NT2/D1 (cell line): ENCODE measurements around the gene PLXDC2.

Source experiments
- DNase-seq: peaks from one replicate; pipeline ENCODE4 v3.0.0-alpha.2; 2011; ENCODE audit warnings: low read depth, low spot score
- H3K27me3 ChIP-seq: 2 replicates; pipeline ENCODE4 v1.6.0; 2011; ENCODE audit warnings: mild to moderate bottlenecking; ENCODE audit not compliant: insufficient read length, insufficient read depth
- H3K36me3 ChIP-seq: 2 replicates; pipeline ENCODE4 v1.6.1; 2011; ENCODE audit warnings: mild to moderate bottlenecking, low read length, mixed read lengths; ENCODE audit not compliant: insufficient read depth, insufficient read length
- H3K4me1 ChIP-seq: 2 replicates; pipeline ENCODE4 v1.5.1; 2011; ENCODE audit not compliant: insufficient read depth, insufficient read length
- H3K4me3 ChIP-seq: 2 replicates; pipeline ENCODE4 v1.5.1; 2011; ENCODE audit warnings: low read depth; ENCODE audit not compliant: insufficient read length
- H3K9ac ChIP-seq: 2 replicates; pipeline ENCODE4 v1.6.0; 2011; ENCODE audit warnings: low read depth; ENCODE audit not compliant: insufficient read length
- H3K9me3 ChIP-seq: 2 replicates; pipeline ENCODE4 v1.5.1; 2011; ENCODE audit warnings: mild to moderate bottlenecking, low read length; ENCODE audit not compliant: insufficient read depth
- SUZ12 ChIP-seq: IDR thresholded peaks from 2 replicates; pipeline ENCODE4 v1.6.1; 2011; ENCODE audit not compliant: insufficient read length, insufficient read depth; ENCODE audit errors: extremely low read depth
- YY1 ChIP-seq: IDR thresholded peaks from 2 replicates; pipeline ENCODE4 v1.6.1; 2011; ENCODE audit not compliant: insufficient read length, insufficient read depth
- ZNF274 ChIP-seq: IDR thresholded peaks from 2 replicates; pipeline ENCODE4 v1.6.1; 2011; ENCODE audit warnings: mild to moderate bottlenecking, low read depth, low read length

The PLXDC2 gene

DNA sequence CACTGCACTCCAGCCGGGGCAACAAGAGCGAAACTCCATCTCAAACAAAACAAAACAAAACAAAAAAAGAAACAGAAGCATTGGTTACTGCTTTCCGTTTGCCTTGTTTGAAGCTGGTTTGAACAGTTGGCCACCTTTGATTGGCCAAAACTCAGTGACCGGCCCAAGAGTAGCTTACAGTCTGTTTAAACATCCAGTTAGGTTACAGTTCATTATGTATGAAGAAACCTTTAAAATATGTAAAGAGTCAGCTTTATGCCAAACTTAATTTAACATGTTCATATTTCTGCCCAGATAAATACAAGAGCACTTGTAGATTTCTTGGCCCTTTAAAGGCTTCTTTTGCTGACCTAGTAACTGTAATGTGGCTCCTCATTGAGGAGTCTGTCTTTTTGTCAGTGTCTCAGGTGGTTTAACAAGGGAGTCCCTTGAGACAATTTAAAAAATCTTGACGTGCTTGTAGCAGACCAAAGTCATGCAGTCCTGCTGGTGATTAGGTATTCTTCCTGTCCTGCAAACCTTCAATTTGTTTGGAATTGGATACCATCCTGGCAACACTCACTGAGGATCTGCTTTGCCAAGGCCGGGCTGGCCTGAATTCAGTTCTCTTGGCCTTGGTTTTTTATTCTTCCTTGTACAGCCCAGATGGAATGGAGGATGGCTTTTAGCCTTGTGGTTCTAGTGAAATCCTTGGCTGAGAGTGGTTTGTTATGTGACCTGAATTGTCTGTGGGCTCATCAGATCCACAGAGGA, 128.9 kb downstream of the PLXDC2 start:
- Histone ChIP-seq H3K27me3 (no peaks in the 10 kb centered on the region), H3K4me3 (no peak overlapping the region), H3K36me3 (no peaks in the 10 kb centered on the region), H3K4me1 (no peaks in the 10 kb centered on the region), H3K9me3 (no peaks in the 10 kb centered on the region), H3K9ac (no peak overlapping the region)
- no peak for TF ChIP-seq ZNF274
- no peak for TF ChIP-seq SUZ12
- no peak for TF ChIP-seq YY1
- DNase-seq: no peak

DNA sequence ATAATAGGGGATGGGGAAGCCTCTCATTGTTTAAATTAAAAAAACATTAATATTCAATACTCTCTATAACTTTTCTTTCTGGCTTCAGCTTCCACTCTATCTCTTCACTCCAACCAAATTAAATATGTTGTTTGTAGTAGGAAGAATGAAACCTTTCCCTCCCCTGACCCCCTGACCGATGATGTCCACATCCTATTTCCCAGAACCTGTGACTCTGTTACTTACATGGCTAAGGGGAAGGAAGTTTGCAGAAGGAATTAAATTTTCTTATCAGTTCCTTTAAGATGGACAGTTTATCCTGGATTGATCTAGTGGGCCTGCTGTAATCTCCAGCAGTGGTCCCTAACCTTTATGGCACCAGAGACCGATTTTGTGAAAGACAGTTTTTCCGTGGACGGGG, 130.0 kb downstream of the PLXDC2 start:
- TF ChIP-seq YY1: no peak
- TF ChIP-seq SUZ12: no peak
- no peak for TF ChIP-seq ZNF274
- Histone ChIP-seq H3K36me3 (no peaks in the 10 kb centered on the region), H3K9ac (no peak overlapping the region), H3K9me3 (no peaks in the 10 kb centered on the region), H3K4me1 (no peaks in the 10 kb centered on the region), H3K27me3 (no peaks in the 10 kb centered on the region), H3K4me3 (no peak overlapping the region)
- DNase-seq: no peak

GRCh38 chr10:19946791-19947190, 130.6 kb downstream of the PLXDC2 start:
- Histone ChIP-seq H3K4me1 (no peaks in the 10 kb centered on the region), H3K9me3 (no peaks in the 10 kb centered on the region), H3K4me3 (no peak overlapping the region), H3K36me3 (no peaks in the 10 kb centered on the region), H3K9ac (no peak overlapping the region), H3K27me3 (no peaks in the 10 kb centered on the region)
- DNase-seq: no peak
- TF ChIP-seq YY1 (no peak), ZNF274 (no peak), SUZ12 (no peak)

- DNase-seq: no peak
- Histone ChIP-seq H3K4me1 (no peaks in the 10 kb centered on the region), H3K36me3 (no peaks in the 10 kb centered on the region), H3K27me3 (no peaks in the 10 kb centered on the region), H3K4me3 (no peak overlapping the region), H3K9ac (no peak overlapping the region), H3K9me3 (no peaks in the 10 kb centered on the region)
- TF ChIP-seq SUZ12: no peak
- no peak for TF ChIP-seq YY1
- TF ChIP-seq ZNF274: no peak
Measured at GRCh38 chr10:19947215-19947614, 131.0 kb downstream of the PLXDC2 start.

DNA sequence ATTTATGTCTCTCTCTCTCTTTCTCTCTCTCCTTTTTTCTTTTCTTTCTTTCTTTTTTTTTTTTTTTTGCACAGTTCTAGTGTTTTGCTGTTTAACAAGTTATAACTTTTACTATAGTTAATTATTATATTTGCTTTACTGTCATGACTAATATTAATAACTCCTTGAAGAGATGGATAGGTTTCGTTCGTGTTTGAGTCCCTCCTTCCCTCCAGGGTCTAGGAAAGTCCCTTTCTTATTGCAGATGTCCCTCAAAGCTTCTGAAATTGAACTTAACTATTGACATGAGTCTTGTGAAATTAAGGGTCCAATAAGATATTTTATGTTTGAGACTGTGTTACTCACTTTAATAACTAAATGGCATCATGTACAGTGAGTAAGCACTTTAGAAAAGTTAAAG, 131.4 kb downstream of the PLXDC2 start:
- Histone ChIP-seq H3K9me3 (no peaks in the 10 kb centered on the region), H3K4me1 (no peaks in the 10 kb centered on the region), H3K36me3 (no peaks in the 10 kb centered on the region), H3K27me3 (no peaks in the 10 kb centered on the region), H3K9ac (no peak overlapping the region), H3K4me3 (no peak overlapping the region)
- DNase-seq: no peak
- TF ChIP-seq SUZ12 (no peak), YY1 (no peak), ZNF274 (no peak)

- no peak overlapping the region for H3K9ac ChIP-seq
- TF ChIP-seq SUZ12: no peak
- no peak for TF ChIP-seq ZNF274
- no peak for TF ChIP-seq YY1
- no peaks in the 10 kb centered on the region for H3K27me3 ChIP-seq
- no peak for DNase-seq
- no peaks in the 10 kb centered on the region for H3K4me1 ChIP-seq
- H3K4me3 ChIP-seq: no peak overlapping the region
- no peaks in the 10 kb centered on the region for H3K9me3 ChIP-seq
- no peaks in the 10 kb centered on the region for H3K36me3 ChIP-seq
Measured at GRCh38 chr10:19952224-19953010, 136.2 kb downstream of the PLXDC2 start.

DNA sequence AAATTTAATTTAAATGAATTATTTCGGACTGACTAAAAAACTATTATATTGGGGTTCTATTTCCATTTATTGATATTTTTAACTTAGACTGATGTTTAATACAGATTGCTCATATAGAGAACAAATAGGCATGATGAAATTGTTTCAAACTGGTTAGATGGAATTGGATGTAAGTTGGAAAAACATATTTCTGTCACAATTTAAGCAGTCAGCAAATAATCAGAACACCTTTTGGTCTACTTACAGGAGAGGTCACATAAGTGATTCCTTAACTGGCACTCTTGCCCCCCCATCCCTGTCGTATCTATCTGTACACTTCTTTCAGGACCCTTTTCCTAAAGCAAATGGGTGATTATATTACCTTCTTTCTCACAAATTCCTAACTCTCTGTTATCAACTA, 138.4 kb downstream of the PLXDC2 start:
- DNase-seq: no peak
- H3K9me3 ChIP-seq: no peaks in the 10 kb centered on the region
- no peaks in the 10 kb centered on the region for H3K4me1 ChIP-seq
- TF ChIP-seq YY1: no peak
- TF ChIP-seq SUZ12: no peak
- no peak for TF ChIP-seq ZNF274
- no peak overlapping the region for H3K9ac ChIP-seq
- H3K36me3 ChIP-seq: no peaks in the 10 kb centered on the region
- H3K27me3 ChIP-seq: no peaks in the 10 kb centered on the region
- no peak overlapping the region for H3K4me3 ChIP-seq
